Tibial nerve (tissue), 4 donors: ENCODE results near the gene YTHDF1. TPM values are rescaled to one million over a fixed set of nuclear protein-coding genes. Genes with fewer than 3 reads are reported as not detected.

ENCODE experiments used
- DNase-seq, 2 donors: peaks; one replicate each; pipeline ENCODE4 v3.0.0-alpha.2; 2019; ENCODE audit warnings: low spot score in 2 of 2
- H3K27ac ChIP-seq, 4 donors: fragments of 200-600 bp; sonication (generic) in 3 of 4; one replicate each; pipeline ENCODE4 v1.5.1; 2017 to 2019; ENCODE audit warnings: mild to moderate bottlenecking in 1 of 4
- H3K27me3 ChIP-seq, 2 donors: fragments of 200-600 bp; sonication (generic) in 1 of 2; one replicate each; pipeline versions ENCODE4 v1.5.1 to v1.6.0; 2017 to 2019
- H3K36me3 ChIP-seq, 3 donors: fragments of 200-600 bp; sonication (generic); one replicate each; pipeline ENCODE4 v1.5.1; 2018 to 2019
- H3K4me1 ChIP-seq, 4 donors: fragments of 200-600 bp; sonication (generic) in 3 of 4; one replicate each; pipeline ENCODE4 v1.5.1; 2017 to 2019
- H3K4me3 ChIP-seq, 4 donors: fragments of 200-600 bp; sonication (generic) in 3 of 4; one replicate each; pipeline ENCODE4 v1.5.1; 2017 to 2019; ENCODE audit warnings: mild to moderate bottlenecking in 1 of 4, moderate library complexity in 1 of 4
- H3K9me3 ChIP-seq, 4 donors: fragments of 200-600 bp; sonication (generic) in 3 of 4; one replicate each; pipeline ENCODE4 v1.5.1; 2017 to 2019
- EP300 ChIP-seq, 2 donors: sonication (generic); formaldehyde crosslinking; IDR thresholded peaks; one replicate each; pipeline ENCODE4 v1.6.1; 2017; ENCODE audit warnings: antibody characterized with exemption in 2 of 2, mild to moderate bottlenecking in 1 of 2
- POLR2A ChIP-seq, 2 donors: fragments of 450-650 bp; IDR thresholded peaks; one replicate each; pipeline ENCODE4 v1.6.1; 2017; ENCODE audit warnings: antibody characterized with exemption in 2 of 2, mild to moderate bottlenecking in 2 of 2, moderate library complexity in 2 of 2
- WGBS, 2 donors: methylation state at CpG; one replicate each; pipeline ENCODE4 v1.1.5; 2018; 5-methylcytosine and 5-hydroxymethylcytosine counted together
- small RNA-seq: library from RNA; depleted of rRNA; stranded (forward); fragments of <200 nt; gene quantifications from one replicate; pipeline ENCODE3, GENCODE V24; 2016
- total RNA-seq, 4 donors: library from RNA; depleted of rRNA; stranded (reverse); fragments of >200 nt; gene quantifications; one replicate each; pipeline ENCODE4 v1.1.0, GENCODE V29; 2016
- TF ChIP-seq, protein P1 (sequence below), 5 experiments: fragments of 200-600 bp in 3 of 5; fragments of 450-650 bp in 2 of 5; sonication (generic) in 3 of 5; IDR thresholded peaks; one replicate each; pipeline ENCODE4 v1.5.1; 2016 to 2019; ENCODE audit warnings: antibody characterized with exemption in 5 of 5, mild to moderate bottlenecking in 3 of 5, moderate library complexity in 2 of 5

YTHDF1 gene
- total RNA-seq, 4 donors from 2014 or later: 20.7 to 25.5 (median 23.3) TPM

DNA sequence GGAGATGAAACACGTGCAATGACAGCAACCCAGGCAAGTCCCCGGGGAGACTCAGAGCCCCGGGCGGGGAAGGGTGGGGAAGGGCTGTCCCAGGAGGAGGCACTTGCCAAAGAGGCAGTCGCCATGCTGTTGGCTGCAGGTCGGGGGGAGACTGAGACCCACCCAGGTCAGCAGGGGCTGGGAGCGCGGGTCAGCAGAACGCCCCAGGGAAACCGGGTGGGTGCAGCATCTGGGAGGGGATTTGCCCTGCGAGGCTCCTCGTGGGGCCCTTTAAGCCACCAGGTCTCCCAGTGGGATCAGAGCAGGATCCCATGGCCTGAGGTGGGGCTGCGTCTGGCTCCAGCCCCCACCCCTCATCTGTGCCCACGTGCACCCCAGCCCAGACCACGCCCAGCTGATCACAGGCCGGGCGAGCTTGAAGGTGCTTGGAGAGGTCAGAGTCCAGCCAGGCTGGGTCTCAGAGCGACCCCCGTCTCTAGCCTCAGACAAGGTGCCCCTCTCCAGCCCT lies 65.5 kb downstream of the YTHDF1 start:
- Histone ChIP-seq H3K27ac (no peak overlapping the region), H3K36me3 (no peaks in the 10 kb centered on the region), H3K4me1 (peaks cover 0 to 15% (median 0%) of the 10 kb centered on the region in 4 donors), H3K27me3 (peaks cover 0 to 60% of the 10 kb centered on the region in 2 donors), H3K4me3 (no peak overlapping the region), H3K9me3 (peaks cover 0 to 23% (median 0%) of the 10 kb centered on the region in 4 donors)
- no peak for DNase-seq
- WGBS, 2 donors: 76 to 77% methylated on average over 6 to 19 of the region's 19 CpGs
- TF ChIP-seq EP300 (IDR thresholded peaks at IDR 0.05) (no peak), POLR2A (IDR thresholded peaks at IDR 0.05) (no peak)
- TF ChIP-seq, protein P1, sequence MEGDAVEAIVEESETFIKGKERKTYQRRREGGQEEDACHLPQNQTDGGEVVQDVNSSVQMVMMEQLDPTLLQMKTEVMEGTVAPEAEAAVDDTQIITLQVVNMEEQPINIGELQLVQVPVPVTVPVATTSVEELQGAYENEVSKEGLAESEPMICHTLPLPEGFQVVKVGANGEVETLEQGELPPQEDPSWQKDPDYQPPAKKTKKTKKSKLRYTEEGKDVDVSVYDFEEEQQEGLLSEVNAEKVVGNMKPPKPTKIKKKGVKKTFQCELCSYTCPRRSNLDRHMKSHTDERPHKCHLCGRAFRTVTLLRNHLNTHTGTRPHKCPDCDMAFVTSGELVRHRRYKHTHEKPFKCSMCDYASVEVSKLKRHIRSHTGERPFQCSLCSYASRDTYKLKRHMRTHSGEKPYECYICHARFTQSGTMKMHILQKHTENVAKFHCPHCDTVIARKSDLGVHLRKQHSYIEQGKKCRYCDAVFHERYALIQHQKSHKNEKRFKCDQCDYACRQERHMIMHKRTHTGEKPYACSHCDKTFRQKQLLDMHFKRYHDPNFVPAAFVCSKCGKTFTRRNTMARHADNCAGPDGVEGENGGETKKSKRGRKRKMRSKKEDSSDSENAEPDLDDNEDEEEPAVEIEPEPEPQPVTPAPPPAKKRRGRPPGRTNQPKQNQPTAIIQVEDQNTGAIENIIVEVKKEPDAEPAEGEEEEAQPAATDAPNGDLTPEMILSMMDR (IDR thresholded peaks at IDR 0.05): no peak

DNA sequence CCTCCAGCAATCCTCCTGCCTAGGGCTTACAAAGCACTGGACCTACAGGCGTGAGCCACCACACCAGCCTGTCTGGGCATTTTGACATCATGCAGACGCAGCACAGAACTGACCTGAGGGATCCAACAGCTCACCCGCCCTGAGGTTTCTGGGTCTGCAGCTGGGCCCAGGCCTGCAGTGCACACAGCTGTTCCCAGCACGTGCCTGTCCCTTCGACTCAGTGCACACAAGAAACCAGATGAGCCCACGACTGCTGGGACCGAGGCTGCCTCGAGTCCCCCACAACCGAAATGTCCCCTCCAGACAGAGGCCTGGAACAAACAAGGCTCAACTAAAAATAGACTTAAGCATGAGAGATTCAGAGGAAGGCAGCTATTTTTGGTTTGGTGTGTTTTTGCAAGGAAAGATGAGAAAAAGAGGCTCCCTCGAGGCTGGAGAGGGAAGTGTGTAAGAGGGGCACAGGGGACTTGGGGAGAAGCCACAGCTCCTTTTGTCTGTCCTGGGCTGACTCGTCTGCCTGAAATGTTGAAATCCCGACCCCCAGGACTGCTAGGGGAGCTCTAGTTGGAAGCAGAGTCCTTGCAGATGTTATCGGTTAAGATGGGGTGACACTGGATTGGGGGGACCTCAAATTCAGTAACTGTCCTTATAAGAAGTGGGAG lies 66.3 kb downstream of the YTHDF1 start:
- Histone ChIP-seq H3K9me3 (peaks cover 0 to 23% (median 0%) of the 10 kb centered on the region in 4 donors), H3K36me3 (no peaks in the 10 kb centered on the region), H3K4me1 (peaks cover 0 to 15% (median 0%) of the 10 kb centered on the region in 4 donors), H3K4me3 (no peak overlapping the region), H3K27me3 (peaks cover 0 to 54% of the 10 kb centered on the region in 2 donors), H3K27ac (no peak overlapping the region)
- 42 to 43% methylated on average over 11 to 13 of the region's 13 CpGs for WGBS, 2 donors
- DNase-seq: no peak
- no peak for TF ChIP-seq POLR2A (IDR thresholded peaks at IDR 0.05)
- no peak for TF ChIP-seq EP300 (IDR thresholded peaks at IDR 0.05)
- TF ChIP-seq, protein P1 (IDR thresholded peaks at IDR 0.05): no peak

- TF ChIP-seq, protein P1 (IDR thresholded peaks at IDR 0.05): no peak
- TF ChIP-seq POLR2A (IDR thresholded peaks at IDR 0.05) (no peak), EP300 (IDR thresholded peaks at IDR 0.05) (no peak)
- peaks cover 0 to 23% (median 0%) of the 10 kb centered on the region in 4 donors for H3K9me3 ChIP-seq
- peaks cover 0 to 46% of the 10 kb centered on the region in 2 donors for H3K27me3 ChIP-seq
- WGBS, 2 donors: 88 to 92% methylated on average over 8 to 11 of the region's 11 CpGs
- no peak for DNase-seq
- no peak overlapping the region for H3K4me3 ChIP-seq
- H3K36me3 ChIP-seq: no peaks in the 10 kb centered on the region
- H3K27ac ChIP-seq: no peak overlapping the region
- H3K4me1 ChIP-seq: peaks cover 0 to 15% (median 0%) of the 10 kb centered on the region in 4 donors
Observed at GRCh38 chr20:63148696-63149095, 67.2 kb downstream of the YTHDF1 start.

- H3K27me3 ChIP-seq: peaks cover 0 to 35% of the 10 kb centered on the region in 2 donors
- no peak overlapping the region for H3K27ac ChIP-seq
- H3K9me3 ChIP-seq: peaks cover 0 to 23% (median 0%) of the 10 kb centered on the region in 4 donors
- H3K36me3 ChIP-seq: no peaks in the 10 kb centered on the region
- 73 to 82% methylated on average over 2 of the region's 2 CpGs for WGBS, 2 donors
- H3K4me3 ChIP-seq: no peak overlapping the region
- no peak for DNase-seq
- peaks cover 0 to 13% (median 0%) of the 10 kb centered on the region in 4 donors for H3K4me1 ChIP-seq
- TF ChIP-seq EP300 (IDR thresholded peaks at IDR 0.05): no peak
- TF ChIP-seq POLR2A (IDR thresholded peaks at IDR 0.05): no peak
- TF ChIP-seq, protein P1 (IDR thresholded peaks at IDR 0.05): no peak
Observed at GRCh38 chr20:63147532-63147931, 68.4 kb downstream of the YTHDF1 start.

Small RNA genes within 50 kb of the gene (small RNA-seq; reads per million reads assigned to genes)
- not detected for gene MIR124-3
- gene MIR3196: not detected

Other genes starting within 250 kb of the YTHDF1 start
- gene BHLHE23, start 209.2 kb downstream of the YTHDF1 start, total RNA-seq: not detected
- gene BIRC7, start 19.8 kb upstream of the YTHDF1 start, total RNA-seq: 10 to 100 TPM; 29.4 to 53.1 (median 42.2) TPM
- 1 to 10 TPM; 1.2 to 7.2 (median 3.1) TPM for gene NKAIN4, start 38.3 kb upstream of the YTHDF1 start, total RNA-seq
- 100 to 1,000 TPM in 1 of 4 donors, 10 to 100 TPM in 3; 55.3 to 124 (median 68.6) TPM for gene ARFGAP1, start 56.7 kb upstream of the YTHDF1 start, total RNA-seq
- gene COL20A1, start 77.1 kb upstream of the YTHDF1 start, total RNA-seq: under 1 TPM in 2 of 4 donors, not detected in 2; 0.20 to 0.44 TPM
- 1 to 10 TPM in 1 of 4 donors, under 1 TPM in 1, not detected in 2; 0.20 to 1.5 TPM for gene CHRNA4, start 145.2 kb upstream of the YTHDF1 start, total RNA-seq